ENCODE measurements around the gene PIK3C3.

PIK3C3 gene

DNA sequence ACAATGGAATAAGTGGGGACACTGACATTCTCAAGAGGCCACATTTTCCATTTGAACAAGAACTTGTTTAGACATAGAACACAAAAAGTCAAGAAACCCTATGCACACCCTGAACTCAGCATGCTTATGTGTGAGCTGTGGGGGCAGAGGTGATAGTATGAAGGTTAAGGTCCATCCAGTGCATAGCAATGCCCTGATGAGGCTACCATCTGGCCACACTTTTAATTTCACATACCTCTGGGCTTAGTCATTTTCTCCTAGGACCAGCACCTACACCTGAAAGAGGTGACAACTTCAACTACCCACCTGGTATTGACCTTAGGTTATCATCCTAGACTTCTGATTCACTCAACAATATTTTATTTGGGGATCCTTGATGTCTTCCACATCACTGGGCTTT, 139.8 kb downstream of the PIK3C3 start:
- H3K36me3 ChIP-seq: no peaks in the 10 kb centered on the region
- no peaks in the 10 kb centered on the region for H3K9me3 ChIP-seq
- H3K27me3 ChIP-seq: no peaks in the 10 kb centered on the region
- intact Hi-C loops (cut with DNase I; ENCODE audit: low total_unique reads): no loop called here
- TF ChIP-seq, protein P1, sequence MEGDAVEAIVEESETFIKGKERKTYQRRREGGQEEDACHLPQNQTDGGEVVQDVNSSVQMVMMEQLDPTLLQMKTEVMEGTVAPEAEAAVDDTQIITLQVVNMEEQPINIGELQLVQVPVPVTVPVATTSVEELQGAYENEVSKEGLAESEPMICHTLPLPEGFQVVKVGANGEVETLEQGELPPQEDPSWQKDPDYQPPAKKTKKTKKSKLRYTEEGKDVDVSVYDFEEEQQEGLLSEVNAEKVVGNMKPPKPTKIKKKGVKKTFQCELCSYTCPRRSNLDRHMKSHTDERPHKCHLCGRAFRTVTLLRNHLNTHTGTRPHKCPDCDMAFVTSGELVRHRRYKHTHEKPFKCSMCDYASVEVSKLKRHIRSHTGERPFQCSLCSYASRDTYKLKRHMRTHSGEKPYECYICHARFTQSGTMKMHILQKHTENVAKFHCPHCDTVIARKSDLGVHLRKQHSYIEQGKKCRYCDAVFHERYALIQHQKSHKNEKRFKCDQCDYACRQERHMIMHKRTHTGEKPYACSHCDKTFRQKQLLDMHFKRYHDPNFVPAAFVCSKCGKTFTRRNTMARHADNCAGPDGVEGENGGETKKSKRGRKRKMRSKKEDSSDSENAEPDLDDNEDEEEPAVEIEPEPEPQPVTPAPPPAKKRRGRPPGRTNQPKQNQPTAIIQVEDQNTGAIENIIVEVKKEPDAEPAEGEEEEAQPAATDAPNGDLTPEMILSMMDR (IDR thresholded peaks at IDR 0.05): no peak
- H3K27ac ChIP-seq: no peak overlapping the region
- H3K4me1 ChIP-seq: no peaks in the 10 kb centered on the region
- H3K4me3 ChIP-seq: no peak overlapping the region
- DNase-seq: no peak

DNA sequence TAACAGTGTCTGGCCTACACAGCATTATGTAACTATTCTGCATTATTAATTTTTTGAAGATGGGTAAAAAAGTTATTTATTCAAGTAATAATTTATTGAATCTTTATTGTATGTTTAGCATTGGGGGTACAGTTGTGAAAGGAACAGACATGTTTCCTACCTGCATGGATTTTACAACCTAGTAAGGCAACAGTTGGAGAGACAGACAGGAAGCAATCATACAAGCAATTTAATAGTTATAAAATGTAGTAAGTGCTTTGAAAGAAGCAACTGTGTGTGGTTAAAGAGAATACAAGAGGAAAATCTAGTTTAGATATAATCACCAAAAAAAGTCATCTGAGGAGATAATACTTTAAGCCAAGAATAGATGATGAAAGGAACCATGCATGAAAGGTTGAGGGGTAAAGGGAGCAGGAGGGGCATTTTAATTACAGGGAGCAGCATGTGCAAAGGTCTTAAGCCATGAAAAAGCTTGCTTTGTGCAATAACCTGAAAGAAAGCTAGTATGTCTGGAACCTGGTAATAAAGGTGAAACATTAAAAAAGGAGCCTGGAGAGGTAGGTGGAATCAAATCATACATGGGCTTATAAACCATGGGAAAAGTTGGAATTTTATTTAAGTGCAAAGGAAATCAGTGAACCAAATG, 140.8 kb downstream of the PIK3C3 start:
- intact Hi-C loops (cut with DNase I; ENCODE audit: low total_unique reads): no loop called here
- DNase-seq: no peak

DNA sequence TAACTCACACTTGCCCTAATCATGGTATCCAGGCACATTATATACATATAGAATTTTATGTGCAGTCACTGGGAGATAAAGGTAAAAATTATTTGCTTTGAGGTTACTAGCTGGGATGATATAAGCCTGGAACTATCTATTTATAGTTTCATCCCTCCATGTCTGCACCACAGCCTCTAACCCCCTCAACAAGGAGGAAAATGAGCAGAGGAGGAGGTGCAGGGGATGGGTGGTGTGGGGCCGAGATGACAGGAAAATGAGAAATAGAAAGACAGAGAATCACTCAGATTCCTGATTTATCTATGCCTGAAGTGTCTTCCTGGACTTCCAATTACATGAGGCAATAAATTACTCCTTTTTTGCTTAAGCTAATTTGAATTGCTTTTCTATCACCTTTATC, 145.2 kb downstream of the PIK3C3 start:
- H3K27me3 ChIP-seq: no peaks in the 10 kb centered on the region
- intact Hi-C loops (cut with DNase I; ENCODE audit: low total_unique reads): no loop called here
- DNase-seq: no peak
- H3K4me3 ChIP-seq: no peak overlapping the region
- H3K27ac ChIP-seq: no peak overlapping the region
- H3K36me3 ChIP-seq: no peaks in the 10 kb centered on the region
- no peaks in the 10 kb centered on the region for H3K4me1 ChIP-seq
- H3K9me3 ChIP-seq: no peaks in the 10 kb centered on the region
- TF ChIP-seq, protein P1 (IDR thresholded peaks at IDR 0.05): no peak

More for the DNA sequence above, 140.8 kb downstream of the PIK3C3 start:
- TF ChIP-seq, protein P1 (IDR thresholded peaks at IDR 0.05): no peak
- H3K4me3 ChIP-seq: no peak overlapping the region
- no peak overlapping the region for H3K27ac ChIP-seq
- no peaks in the 10 kb centered on the region for H3K27me3 ChIP-seq
- H3K36me3 ChIP-seq: no peaks in the 10 kb centered on the region
- H3K9me3 ChIP-seq: no peaks in the 10 kb centered on the region
- H3K4me1 ChIP-seq: no peaks in the 10 kb centered on the region

DNA sequence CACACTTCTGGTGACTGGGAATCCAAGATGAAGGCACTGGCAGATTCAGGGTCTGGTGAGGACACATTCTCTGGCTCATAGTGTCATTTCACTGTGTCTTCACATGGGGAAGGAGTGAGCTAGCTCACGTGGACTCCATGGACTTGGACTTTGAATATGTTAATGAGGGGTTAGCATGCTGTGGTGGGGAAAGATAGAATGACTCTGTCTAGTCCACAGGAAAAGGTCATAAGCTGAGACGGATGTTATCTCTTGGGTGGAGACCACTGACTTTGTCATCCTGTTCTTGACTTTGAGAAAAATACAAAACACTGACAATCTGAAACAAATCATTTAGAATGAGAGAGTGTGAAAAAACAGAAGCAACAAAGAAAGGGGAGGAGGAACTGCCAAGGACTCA, 145.9 kb downstream of the PIK3C3 start:
- DNase-seq: no peak
- H3K27me3 ChIP-seq: no peaks in the 10 kb centered on the region
- H3K4me3 ChIP-seq: no peak overlapping the region
- H3K4me1 ChIP-seq: no peaks in the 10 kb centered on the region
- intact Hi-C loops (cut with DNase I; ENCODE audit: low total_unique reads): no loop called here
- H3K27ac ChIP-seq: no peak overlapping the region
- no peaks in the 10 kb centered on the region for H3K9me3 ChIP-seq
- TF ChIP-seq, protein P1 (IDR thresholded peaks at IDR 0.05): no peak
- no peaks in the 10 kb centered on the region for H3K36me3 ChIP-seq

DNA sequence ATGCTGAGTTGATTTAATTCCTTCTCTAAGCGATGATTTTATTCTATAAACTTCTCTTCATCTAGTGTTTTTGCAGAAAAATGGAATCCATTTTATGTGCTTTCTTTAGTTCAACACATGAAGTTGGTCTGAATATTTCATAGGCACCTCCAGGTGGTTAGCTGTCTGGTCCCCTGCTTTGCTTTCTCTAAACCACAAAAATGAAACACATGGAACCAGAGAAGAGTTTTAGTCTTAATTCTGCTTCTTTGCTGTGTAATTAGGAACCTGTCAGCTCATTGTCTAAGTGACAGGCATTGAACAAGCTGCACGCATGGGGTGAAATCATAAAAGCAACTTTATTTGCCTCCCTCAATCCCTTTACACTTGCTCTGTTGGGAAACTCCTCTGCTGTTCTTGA, 150.4 kb downstream of the PIK3C3 start:
- intact Hi-C loops (cut with DNase I; ENCODE audit: low total_unique reads): no loop called here
- no peaks in the 10 kb centered on the region for H3K9me3 ChIP-seq
- H3K4me3 ChIP-seq: no peak overlapping the region
- TF ChIP-seq, protein P1 (IDR thresholded peaks at IDR 0.05): no peak
- DNase-seq: no peak
- no peaks in the 10 kb centered on the region for H3K27me3 ChIP-seq
- no peaks in the 10 kb centered on the region for H3K36me3 ChIP-seq
- H3K27ac ChIP-seq: no peak overlapping the region
- no peaks in the 10 kb centered on the region for H3K4me1 ChIP-seq

DNA sequence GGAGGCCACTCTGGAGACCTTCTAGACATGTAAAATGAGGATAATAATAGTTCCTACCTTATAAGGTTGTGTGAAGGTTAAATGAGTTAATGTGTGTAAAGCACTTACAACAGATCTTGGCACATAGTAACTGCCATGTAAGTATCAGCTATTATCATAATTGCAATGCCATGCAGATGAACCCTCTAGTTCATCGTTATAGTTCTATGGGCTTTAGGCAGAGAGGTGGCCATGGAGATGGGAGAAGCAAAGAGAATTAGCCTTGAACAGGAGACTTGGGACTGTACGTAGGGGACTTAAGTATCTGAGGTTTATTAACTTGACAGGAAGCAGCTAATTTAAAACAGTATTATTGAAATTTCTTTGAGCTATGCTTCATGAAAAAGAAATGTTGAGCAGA, 151.8 kb downstream of the PIK3C3 start:
- TF ChIP-seq, protein P1 (IDR thresholded peaks at IDR 0.05): no peak
- intact Hi-C loops (cut with DNase I; ENCODE audit: low total_unique reads): no loop called here
- Histone ChIP-seq H3K27ac (no peak overlapping the region), H3K4me3 (no peak overlapping the region), H3K9me3 (no peaks in the 10 kb centered on the region), H3K4me1 (no peaks in the 10 kb centered on the region), H3K36me3 (no peaks in the 10 kb centered on the region), H3K27me3 (no peaks in the 10 kb centered on the region)
- DNase-seq: no peak

All from tibial artery (tissue), 4 donors.